T47D (cell line): ENCODE results near the gene CASP2.

Experiments used
- DNase-seq, 2 experiments: peaks; one replicate each; pipeline versions ENCODE4 v3.0.0 to v3.0.0-alpha.2; 2011 to 2012; ENCODE audit warnings: low read depth in 1 of 2, low spot score in 1 of 2
- JUND ChIP-seq: IDR thresholded peaks from 2 replicates; pipeline ENCODE4 v1.6.1; 2012; ENCODE audit warnings: low read depth
- in situ Hi-C: cut with HindIII; loops from 2 replicates; pipeline ENCODE4 v1.10.0; 2016; ENCODE audit warnings: low sequenced_read_pairs, low pct_unique_long_range_greater_than_20kb

The CASP2 gene

GRCh38 chr7:143308632-143309031 is 20.5 kb downstream of the CASP2 start:
- DNase-seq = no peak
- in situ Hi-C loops = no loop called here
- TF ChIP-seq JUND = no peak

- no peak for TF ChIP-seq JUND
- in situ Hi-C loops = no loop called here
- no peak for DNase-seq
Observed at GRCh38 chr7:143314127-143314526, 26.0 kb downstream of the CASP2 start.

DNA sequence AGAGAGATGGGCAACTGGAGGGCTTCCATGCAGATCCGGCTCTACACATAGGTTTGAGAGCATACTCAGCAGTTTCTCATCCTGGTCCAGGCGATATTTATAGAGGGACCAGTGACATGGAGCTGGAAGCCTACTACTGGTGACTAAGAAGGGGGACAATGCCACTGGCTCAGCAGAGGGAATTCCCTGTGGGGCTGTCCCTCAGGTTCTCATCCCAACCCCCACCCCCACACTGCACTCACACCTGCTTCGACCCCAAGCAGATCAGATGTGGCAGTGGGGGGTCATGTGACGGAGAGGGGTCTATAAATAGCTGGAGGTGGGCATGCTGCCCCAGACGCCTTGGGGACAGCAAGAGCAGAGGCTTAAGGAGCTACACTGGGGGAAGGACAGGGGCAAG is 27.6 kb downstream of the CASP2 start, which contains the start of gene CLCN1:
Gene CLCN1, plus strand, starts transcription at position 336 of the 400 bp plus-strand sequence. CDS start 102 bp downstream, outside the sequence.
- in situ Hi-C loops = no loop called here
- TF ChIP-seq JUND = no peak

DNA sequence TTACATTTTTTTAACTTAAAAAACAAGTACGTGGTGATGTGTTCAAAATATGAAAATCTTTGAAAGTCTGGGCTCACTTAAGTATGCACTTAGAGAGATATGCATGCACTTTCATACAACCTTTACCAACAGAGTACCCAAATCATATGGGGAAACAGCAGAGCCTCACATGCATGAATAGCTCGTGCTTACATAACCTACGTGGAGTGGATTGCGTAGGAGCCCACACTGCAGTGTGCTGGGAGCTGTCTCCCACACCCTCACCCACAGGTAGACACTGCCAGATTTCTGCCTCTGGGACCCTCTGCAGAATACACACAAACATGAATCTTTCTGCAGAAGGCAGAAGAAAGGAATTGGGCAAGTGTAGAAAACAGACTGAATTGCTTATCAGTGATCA is 28.3 kb downstream of the CASP2 start:
- TF ChIP-seq JUND = no peak
- DNase-seq = no peak
- in situ Hi-C loops = no loop called here

More for the DNA sequence above, 27.6 kb downstream of the CASP2 start, which contains the start of gene CLCN1:
- DNase-seq = no peak

DNA sequence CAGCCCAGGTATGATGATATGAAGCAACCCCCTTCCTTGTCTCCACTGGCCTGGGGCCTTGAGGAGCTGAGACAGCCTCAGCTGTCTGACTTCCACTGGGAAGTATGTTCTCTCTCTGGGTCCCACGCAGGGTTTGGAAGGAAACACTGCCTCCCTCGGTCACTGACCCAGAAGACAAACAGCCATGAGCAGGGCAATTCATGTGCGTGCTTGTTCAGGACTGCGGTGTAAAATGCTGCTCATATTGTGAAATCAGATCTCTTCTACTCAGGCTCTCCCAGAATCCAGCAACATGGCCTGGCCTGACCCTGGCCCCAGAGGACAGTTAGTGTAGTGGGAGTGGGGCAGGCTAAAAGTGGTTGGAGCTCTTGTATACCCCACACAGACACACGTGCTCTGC is 30.5 kb downstream of the CASP2 start:
- in situ Hi-C loops = no loop called here
- DNase-seq = peak in 1 of 2 experiments; percentile 69
- no peak for TF ChIP-seq JUND

- TF ChIP-seq JUND = no peak
- peak in 1 of 2 experiments; percentile 48 for DNase-seq
- in situ Hi-C loops = no loop called here
Observed at GRCh38 chr7:143320620-143321019, 32.5 kb downstream of the CASP2 start.

GRCh38 chr7:143321242-143321641 is 33.1 kb downstream of the CASP2 start:
- no peak for TF ChIP-seq JUND
- no peak for DNase-seq
- in situ Hi-C loops = no loop called here

GRCh38 chr7:143321734-143322133 is 33.6 kb downstream of the CASP2 start:
- peak in 1 of 2 experiments; percentile 55 for DNase-seq
- no peak for TF ChIP-seq JUND
- in situ Hi-C loops = no loop called here

DNA sequence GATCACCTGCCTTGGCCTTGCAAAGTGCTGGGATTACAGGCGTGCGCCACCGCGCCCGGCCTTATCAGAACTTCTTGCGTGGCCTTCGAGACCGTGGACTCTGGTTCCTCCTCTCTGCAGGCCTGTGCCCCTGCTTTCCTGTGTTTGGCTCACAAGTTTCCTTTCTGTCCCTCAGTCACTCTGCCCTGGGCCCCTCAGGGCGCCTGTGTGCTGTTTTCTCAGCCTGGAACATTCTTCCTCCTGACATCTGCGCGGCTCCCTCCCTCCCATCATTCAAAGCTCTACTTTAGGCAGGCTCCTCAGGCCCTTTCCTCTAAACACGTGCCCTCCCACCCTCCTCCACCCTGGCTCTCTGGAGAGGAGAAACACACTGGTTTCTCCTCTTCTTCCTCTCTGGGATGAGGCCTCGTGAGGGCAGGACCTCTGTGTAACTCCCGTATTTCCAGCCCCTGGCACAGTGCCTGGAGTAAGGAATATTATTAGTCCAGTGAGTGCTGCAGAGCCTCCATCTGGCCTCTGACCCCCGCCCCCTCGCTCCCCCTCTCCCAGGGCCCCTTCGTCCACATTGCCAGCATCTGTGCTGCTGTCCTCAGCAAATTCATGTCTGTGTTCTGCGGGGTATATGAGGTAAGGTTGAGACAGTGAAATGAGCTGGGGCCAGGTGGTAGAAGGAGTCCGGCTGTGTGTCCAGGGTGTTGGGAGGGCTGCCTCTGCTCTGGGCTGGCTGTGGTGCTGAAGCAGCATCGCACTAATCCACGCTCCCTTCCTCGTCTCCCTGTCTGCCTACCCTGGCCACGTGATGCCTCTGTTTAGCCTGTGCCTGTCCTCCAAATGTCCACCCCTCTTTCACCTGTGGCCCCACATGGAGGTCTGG is 34.8 kb downstream of the CASP2 start:
- in situ Hi-C loops = no loop called here
- DNase-seq = no peak
- no peak for TF ChIP-seq JUND

DNA sequence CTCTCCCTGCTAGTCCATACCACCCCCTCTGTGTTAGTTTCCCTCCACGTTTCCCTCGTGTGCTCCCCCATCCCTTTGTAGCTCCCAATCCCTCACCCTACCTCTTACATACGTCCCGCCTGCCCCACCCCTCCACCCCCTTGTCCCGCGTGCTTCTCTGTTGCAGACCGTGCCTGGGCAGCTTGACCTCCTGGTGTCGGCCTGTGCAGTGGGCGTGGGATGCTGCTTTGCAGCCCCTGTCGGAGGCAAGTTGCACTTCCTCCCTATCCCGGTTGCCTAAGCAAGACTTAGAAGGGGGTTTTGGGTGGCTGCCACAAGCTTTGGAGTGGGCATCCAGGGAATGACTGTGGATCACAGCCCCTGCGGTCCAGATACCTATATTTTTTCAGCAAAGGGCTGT is 35.5 kb downstream of the CASP2 start:
- no peak for DNase-seq
- no peak for TF ChIP-seq JUND
- in situ Hi-C loops = no loop called here

- DNase-seq = peak in 1 of 2 experiments; percentile 15
- TF ChIP-seq JUND = no peak
- in situ Hi-C loops = no loop called here
Observed at GRCh38 chr7:143325240-143325639, 37.1 kb downstream of the CASP2 start.

GRCh38 chr7:143327903-143328302 is 39.8 kb downstream of the CASP2 start:
- in situ Hi-C loops = no loop called here
- no peak for TF ChIP-seq JUND
- no peak for DNase-seq

- DNase-seq = no peak
- in situ Hi-C loops = no loop called here
- no peak for TF ChIP-seq JUND
Observed at GRCh38 chr7:143329471-143330170, 41.5 kb downstream of the CASP2 start.
